PFSK-1 (cell line): Measurements from ENCODE around the gene ARFGEF2.

Source experiments
- FOXP2 ChIP-seq: optimal IDR thresholded peaks from 2 replicates; pipeline ENCODE3; 2011; ENCODE audit warnings: borderline replicate concordance, control low read depth, inconsistent platforms; ENCODE audit not compliant: insufficient read depth; ENCODE audit errors: extremely low read length, extremely low read depth
- POLR2AphosphoS5 ChIP-seq: IDR thresholded peaks from 2 replicates; pipeline ENCODE4 v1.6.1; 2012; ENCODE audit warnings: low read depth, mild to moderate bottlenecking, control low read depth, low read length, moderate library complexity
- REST ChIP-seq, 2 experiments: IDR thresholded peaks; 2 replicates each; pipeline versions ENCODE4 v1.6.1 to v1.8.0; 2011 to 2012; ENCODE audit warnings: low read depth in 2 of 2, low read length in 2 of 2, control low read depth in 1 of 2, inconsistent platforms in 1 of 2, mild to moderate bottlenecking in 1 of 2, moderate library complexity in 1 of 2; ENCODE audit not compliant: insufficient read depth in 1 of 2
- SIN3A ChIP-seq: IDR thresholded peaks from 2 replicates; pipeline ENCODE4 v1.6.1; 2012; ENCODE audit warnings: mild to moderate bottlenecking, low read length, moderate library complexity, borderline replicate concordance; ENCODE audit not compliant: insufficient read depth
- TAF1 ChIP-seq: IDR thresholded peaks from 2 replicates; pipeline ENCODE4 v1.6.1; 2012; ENCODE audit warnings: low read length, control low read depth, borderline replicate concordance; ENCODE audit not compliant: insufficient read depth

ARFGEF2 gene

GRCh38 chr20:48912065-48912464 lies 9.4 kb upstream of the ARFGEF2 start:
- TF ChIP-seq POLR2AphosphoS5: no peak
- TF ChIP-seq SIN3A: no peak
- no peak for TF ChIP-seq TAF1
- no peak for TF ChIP-seq REST (IDR thresholded peaks at IDR 0.05; ENCODE audit: insufficient read depth in 1 of 2, low read depth in 2 of 2, low read length in 2 of 2)
- TF ChIP-seq FOXP2: no peak

GRCh38 chr20:48916699-48917098 lies 4.8 kb upstream of the ARFGEF2 start:
- TF ChIP-seq POLR2AphosphoS5 (no peak), REST (IDR thresholded peaks at IDR 0.05; ENCODE audit: insufficient read depth in 1 of 2, low read depth in 2 of 2, low read length in 2 of 2) (no peak), FOXP2 (no peak), TAF1 (no peak), SIN3A (no peak)

- TF ChIP-seq TAF1: no peak
- no peak for TF ChIP-seq POLR2AphosphoS5
- TF ChIP-seq SIN3A: no peak
- no peak for TF ChIP-seq FOXP2
- TF ChIP-seq REST (IDR thresholded peaks at IDR 0.05; ENCODE audit: insufficient read depth in 1 of 2, low read depth in 2 of 2, low read length in 2 of 2): no peak
Measured at GRCh38 chr20:48919336-48919881, 2.1 kb upstream of the ARFGEF2 start.

- no peak for TF ChIP-seq TAF1
- no peak for TF ChIP-seq FOXP2
- TF ChIP-seq REST (IDR thresholded peaks at IDR 0.05; ENCODE audit: insufficient read depth in 1 of 2, low read depth in 2 of 2, low read length in 2 of 2): no peak
- TF ChIP-seq SIN3A: no peak
- no peak for TF ChIP-seq POLR2AphosphoS5
Measured at GRCh38 chr20:48919882-48920526, 1.5 kb upstream of the ARFGEF2 start.
